Fibroblast of villous mesenchyme (primary cell): ENCODE data around the gene MIDN. TPM values are rescaled to one million over a fixed set of nuclear protein-coding genes. Genes with fewer than 3 reads are reported as not detected.
A peak's percentile ranks its signal among the peaks of the same experiment; 100 is the strongest.
"Not testable (repeated sequence)": the region's sequence is repeated elsewhere in the genome, so short reads cannot be mapped to it uniquely, and the experiment has no call there.

Source experiments
- DNase-seq: peaks from one replicate; pipeline ENCODE4 v3.0.0-alpha.2; 2010; ENCODE audit warnings: low read depth
- H3K4me3 ChIP-seq: 2 replicates; pipeline ENCODE4 v1.5.1; 2011; ENCODE audit warnings: low read depth, mild to moderate bottlenecking, low read length
- CTCF ChIP-seq: IDR thresholded peaks from 2 replicates; pipeline ENCODE4 v1.5.1; 2012; ENCODE audit warnings: low read depth, mild to moderate bottlenecking, low read length; ENCODE audit not compliant: insufficient read depth
- total RNA-seq: library from RNA; depleted of rRNA; stranded (reverse); fragments of >200 nt; gene quantifications from 2 replicates; pipeline ENCODE4 v1.2.3, GENCODE V29; 2012

Gene MIDN
- total RNA-seq, 1 donor: 14.2 TPM

- no peak overlapping the region for H3K4me3 ChIP-seq
- no peak for TF ChIP-seq CTCF
- no peak for DNase-seq
These were observed 2.7 kb upstream of the MIDN start for GRCh38 chr19:1245494-1246264.

GRCh38 chr19:1246265-1247087 lies 1.9 kb upstream of the MIDN start:
- not testable (repeated sequence) for H3K4me3 ChIP-seq, DNase-seq

GRCh38 chr19:1247748-1248138 lies 640 bp upstream of the MIDN start:
- no peak for DNase-seq
- no peak for TF ChIP-seq CTCF
- H3K4me3 ChIP-seq: peak overlapping the region; percentile 55

GRCh38 chr19:1248786-1249297 lies 459 bp downstream of the MIDN start:
- peak overlapping the region; percentile 75 for H3K4me3 ChIP-seq
- peak; percentile 61 for TF ChIP-seq CTCF
- no peak for DNase-seq

- TF ChIP-seq CTCF: no peak
- H3K4me3 ChIP-seq: peak overlapping the region; percentile 87
- peak; percentile 96 for DNase-seq
These were observed 1.1 kb downstream of the MIDN start for GRCh38 chr19:1249298-1249989.

GRCh38 chr19:1249990-1250436 lies 1.6 kb downstream of the MIDN start:
- no peak for TF ChIP-seq CTCF
- H3K4me3 ChIP-seq: peak overlapping the region; percentile 87
- no peak for DNase-seq
